Suprapubic skin (tissue), 3 donors: ENCODE measurements around the gene NUP43.

ENCODE experiments used
- CTCF ChIP-seq, 2 donors: fragments of 200-600 bp in 1 of 2; fragments of 450-650 bp in 1 of 2; sonication (generic) in 1 of 2; IDR thresholded peaks; one replicate each; pipeline ENCODE4 v1.5.1; 2016 to 2019; ENCODE audit warnings: antibody characterized with exemption in 2 of 2, mild to moderate bottlenecking in 1 of 2, moderate library complexity in 1 of 2
- POLR2A ChIP-seq, 2 donors: fragments of 450-650 bp; IDR thresholded peaks; one replicate each; pipeline ENCODE4 v1.6.1; 2017; ENCODE audit warnings: antibody characterized with exemption in 2 of 2, mild to moderate bottlenecking in 2 of 2, moderate library complexity in 2 of 2

GRCh38 chr6:149701714-149702113 lies 44.6 kb downstream of the NUP43 start:
- TF ChIP-seq CTCF (IDR thresholded peaks at IDR 0.05) (no peak), POLR2A (IDR thresholded peaks at IDR 0.05) (no peak)
